Ectodermal cell (in vitro differentiated cells): ENCODE data around the gene SPDYE17.
"Not testable (repeated sequence)": the region's sequence is repeated elsewhere in the genome, so short reads cannot be mapped to it uniquely, and the experiment has no call there.

ENCODE experiments used
- H3K27ac ChIP-seq: 2 replicates; pipeline ENCODE4 v1.7.0; 2013; ENCODE audit warnings: mild to moderate bottlenecking, low read depth, low read length; ENCODE audit not compliant: insufficient read depth, poor library complexity, severe bottlenecking
- H3K27me3 ChIP-seq: 2 replicates; pipeline ENCODE4 v1.7.0; 2013; ENCODE audit warnings: mild to moderate bottlenecking, low read length; ENCODE audit not compliant: insufficient read depth, control insufficient read depth, poor library complexity, severe bottlenecking
- H3K36me3 ChIP-seq: one replicate; pipeline ENCODE4 v1.7.0; 2013; ENCODE audit warnings: low read length; ENCODE audit not compliant: control insufficient read depth, insufficient read depth
- H3K4me1 ChIP-seq: one replicate; pipeline ENCODE4 v1.7.0; 2013; ENCODE audit warnings: low read length; ENCODE audit not compliant: control insufficient read depth, insufficient read depth
- H3K4me3 ChIP-seq: 2 replicates; pipeline ENCODE4 v1.7.0; 2013; ENCODE audit warnings: low read depth, low read length, control low read depth; ENCODE audit not compliant: insufficient read depth
- H3K9me3 ChIP-seq: 2 replicates; pipeline ENCODE4 v1.7.0; 2013; ENCODE audit warnings: mild to moderate bottlenecking, low read length, moderate library complexity; ENCODE audit not compliant: control insufficient read depth
- WGBS, 2 experiments: methylation state at CpG; one replicate each; pipeline ENCODE4 v1.1.7; 2013; ENCODE audit warnings: missing lambda C conversion rate in 2 of 2; 5-methylcytosine and 5-hydroxymethylcytosine counted together

SPDYE17 gene

GRCh38 chr7:76998764-76999450 lies 33.3 kb downstream of the SPDYE17 start:
- H3K27me3 ChIP-seq, H3K4me1 ChIP-seq, H3K36me3 ChIP-seq, H3K4me3 ChIP-seq, H3K27ac ChIP-seq, H3K9me3 ChIP-seq: not testable (repeated sequence)
- WGBS, 2 experiments, result 88 to 97% methylated on average over 6 to 7 of the region's 11 CpGs

- Histone ChIP-seq H3K4me1 (no peaks in the 10 kb centered on the region), H3K36me3 (no peaks in the 10 kb centered on the region), H3K9me3 (no peaks in the 10 kb centered on the region), H3K27ac (no peak overlapping the region), H3K27me3 (no peaks in the 10 kb centered on the region), H3K4me3 (no peak overlapping the region)
- WGBS, 2 experiments, result 90% methylated on average over 3 of the region's 3 CpGs
These were observed 33.9 kb downstream of the SPDYE17 start for GRCh38 chr7:76998285-76998589.

DNA sequence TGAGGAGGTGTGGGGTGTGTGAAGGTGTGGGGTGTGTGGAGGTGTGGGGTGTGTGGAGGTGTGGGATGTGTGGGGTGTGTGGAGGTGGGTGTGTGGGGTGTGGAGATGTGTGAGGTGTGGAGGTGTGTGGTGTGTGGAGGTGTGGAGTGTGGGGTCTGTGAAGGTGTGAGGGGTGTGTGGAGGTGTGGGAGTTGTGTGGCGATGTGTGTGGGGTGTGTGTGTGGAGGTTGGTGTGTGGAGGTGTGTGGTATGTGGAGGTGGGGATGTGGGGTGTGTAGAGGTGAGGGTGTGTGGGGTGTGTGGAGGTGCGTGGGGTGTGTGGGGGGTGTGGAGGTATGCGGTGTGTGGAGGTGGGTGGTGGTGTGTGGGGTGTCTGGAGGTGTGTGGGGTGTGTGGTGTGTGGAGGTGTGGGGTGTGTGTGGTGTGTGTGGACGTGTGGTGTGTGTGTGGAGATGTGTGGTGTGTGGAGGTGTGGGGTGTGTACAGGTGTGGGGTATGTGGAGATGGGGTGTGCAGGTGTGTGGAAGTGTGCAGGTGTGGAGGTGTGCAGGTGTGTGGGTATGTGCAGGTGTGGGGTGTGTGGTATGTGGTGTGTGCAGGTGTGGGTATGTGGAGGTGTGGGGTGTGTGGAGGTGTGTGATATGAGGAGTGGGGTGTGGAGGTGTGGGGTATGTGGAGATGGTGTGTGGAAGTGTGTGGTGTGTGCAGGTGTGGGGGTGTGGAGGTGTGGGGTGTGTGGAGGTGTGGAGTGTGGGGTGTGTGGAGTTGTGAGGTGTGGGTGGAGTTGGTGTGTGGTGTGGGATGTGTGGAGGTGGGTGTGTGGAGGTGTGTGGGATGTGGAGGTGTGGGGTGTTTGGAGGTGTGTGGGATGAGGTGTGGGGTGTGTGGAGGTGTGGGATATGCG lies 34.5 kb downstream of the SPDYE17 start:
- no peaks in the 10 kb centered on the region for H3K27me3 ChIP-seq
- H3K27ac ChIP-seq, result no peak overlapping the region
- no peaks in the 10 kb centered on the region for H3K4me1 ChIP-seq
- H3K4me3 ChIP-seq, result no peak overlapping the region
- 75 to 81% methylated on average over 5 of the region's 5 CpGs for WGBS, 2 experiments
- no peaks in the 10 kb centered on the region for H3K9me3 ChIP-seq
- H3K36me3 ChIP-seq, result no peaks in the 10 kb centered on the region

DNA sequence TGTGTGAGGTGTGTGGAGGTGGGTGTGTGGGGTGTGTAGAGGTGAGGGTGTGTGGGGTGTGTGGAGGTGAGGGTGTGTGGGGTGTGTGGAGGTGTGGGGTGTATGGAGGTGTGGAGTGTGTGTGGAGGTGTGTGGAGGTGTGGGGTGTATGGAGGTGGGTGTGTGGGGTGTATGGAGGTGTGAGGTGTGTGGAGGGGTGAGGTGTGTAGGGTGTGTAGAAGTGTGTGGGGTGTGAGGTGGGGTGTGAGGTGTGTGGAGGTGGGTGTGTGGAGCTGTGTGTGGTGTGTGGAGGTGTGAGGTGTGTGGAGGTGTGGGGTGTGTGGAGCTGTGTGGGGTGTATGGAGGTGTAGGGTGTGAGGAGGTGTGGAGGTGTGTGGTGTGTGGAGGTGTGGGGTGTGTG lies 35.2 kb downstream of the SPDYE17 start:
- not testable (repeated sequence) for H3K27ac ChIP-seq, H3K4me3 ChIP-seq, H3K36me3 ChIP-seq, H3K9me3 ChIP-seq, H3K4me1 ChIP-seq, H3K27me3 ChIP-seq

- H3K27me3 ChIP-seq, H3K36me3 ChIP-seq, H3K4me1 ChIP-seq, H3K27ac ChIP-seq, H3K9me3 ChIP-seq, H3K4me3 ChIP-seq: not testable (repeated sequence)
- 88 to 100% methylated on average over 2 of the region's 13 CpGs for WGBS, 2 experiments
These were observed 37.9 kb downstream of the SPDYE17 start for GRCh38 chr7:76994286-76994685.

DNA sequence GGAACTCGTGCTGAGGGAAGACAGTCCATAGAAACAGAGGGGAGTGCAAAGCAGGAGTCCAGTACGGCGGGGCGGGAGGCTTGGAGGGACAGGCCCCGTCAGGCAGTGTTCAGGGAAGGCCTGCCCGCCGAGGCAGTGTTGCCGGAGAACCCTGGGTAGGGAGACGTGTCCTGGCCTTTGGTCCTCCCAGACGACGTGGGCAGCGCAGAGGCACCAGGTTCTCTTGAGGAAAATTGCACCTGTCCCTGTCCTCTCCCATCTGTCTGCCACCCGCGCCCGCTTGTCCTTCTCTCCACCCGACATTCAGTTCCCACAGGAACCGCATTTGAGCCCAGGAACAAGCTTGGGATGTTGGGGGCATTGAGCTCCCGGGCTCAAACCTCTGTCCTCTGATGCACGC lies 38.3 kb downstream of the SPDYE17 start:
- 92 to 95% methylated on average over 19 of the region's 19 CpGs for WGBS, 2 experiments
- H3K27ac ChIP-seq, H3K4me3 ChIP-seq, H3K9me3 ChIP-seq, H3K36me3 ChIP-seq, H3K27me3 ChIP-seq, H3K4me1 ChIP-seq: not testable (repeated sequence)

DNA sequence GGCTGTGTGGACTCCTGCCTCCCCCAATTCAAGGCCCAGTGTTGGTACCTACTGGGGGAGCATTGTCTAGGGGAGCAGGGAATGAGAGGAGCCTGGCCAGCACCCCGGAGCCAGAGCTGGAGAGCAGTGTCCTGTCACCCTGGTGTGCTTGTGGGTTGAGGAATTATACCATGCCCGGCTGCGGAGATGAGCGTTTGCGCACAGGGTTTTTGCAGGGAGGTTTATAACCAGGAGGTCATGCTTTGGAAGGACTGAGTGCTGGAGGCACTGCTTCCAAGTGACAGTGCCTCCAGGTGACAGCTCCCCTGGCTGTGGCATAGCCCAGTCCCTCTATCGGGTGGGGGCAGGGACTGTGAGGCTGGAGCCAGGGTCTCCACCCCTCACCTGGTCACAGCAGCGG lies 39.3 kb downstream of the SPDYE17 start:
- not testable (repeated sequence) for H3K4me3 ChIP-seq, H3K36me3 ChIP-seq, H3K4me1 ChIP-seq, H3K9me3 ChIP-seq, H3K27me3 ChIP-seq, H3K27ac ChIP-seq
- 95 to 97% methylated on average over 4 of the region's 7 CpGs for WGBS, 2 experiments

- H3K9me3 ChIP-seq, H3K27ac ChIP-seq, H3K36me3 ChIP-seq, H3K27me3 ChIP-seq, H3K4me1 ChIP-seq, H3K4me3 ChIP-seq: not testable (repeated sequence)
- 89 to 93% methylated on average over 5 to 6 of the region's 18 CpGs for WGBS, 2 experiments
These were observed 40.0 kb downstream of the SPDYE17 start for GRCh38 chr7:76992204-76992603.

DNA sequence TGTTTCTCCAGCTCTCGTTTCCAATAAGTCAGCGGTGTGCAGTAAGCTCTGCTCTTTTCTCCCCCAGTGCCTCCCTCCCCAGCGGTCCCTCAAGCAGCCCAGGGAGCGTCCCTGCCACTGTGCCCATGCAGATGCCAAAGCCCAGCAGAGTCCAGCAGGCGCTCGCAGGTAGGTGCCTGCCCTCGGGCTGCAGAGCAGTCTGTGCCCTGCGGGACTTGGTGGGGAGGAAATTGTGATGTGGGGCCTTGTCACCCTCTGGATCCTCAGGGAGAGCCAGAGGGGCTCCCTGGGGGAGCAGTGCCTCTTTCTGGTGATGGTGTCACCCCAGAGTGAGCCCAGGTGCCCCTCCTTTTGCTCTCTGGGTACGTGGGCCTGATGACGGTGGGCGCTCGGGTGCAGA lies 42.0 kb downstream of the SPDYE17 start:
- H3K27ac ChIP-seq, H3K4me1 ChIP-seq, H3K4me3 ChIP-seq, H3K27me3 ChIP-seq, H3K36me3 ChIP-seq, H3K9me3 ChIP-seq: not testable (repeated sequence)
- 96 to 97% methylated on average over 4 of the region's 12 CpGs for WGBS, 2 experiments

GRCh38 chr7:76985924-76986717 lies 46.0 kb downstream of the SPDYE17 start:
- WGBS, 2 experiments, result 96 to 98% methylated on average over 2 of the region's 16 CpGs
- H3K27ac ChIP-seq, H3K36me3 ChIP-seq, H3K27me3 ChIP-seq, H3K9me3 ChIP-seq, H3K4me1 ChIP-seq, H3K4me3 ChIP-seq: not testable (repeated sequence)
